H9 (cell line): ENCODE results near the gene CC2D2B. TPM values are rescaled to one million over a fixed set of nuclear protein-coding genes. Genes with fewer than 3 reads are reported as not detected.

ENCODE experiments used
- DNase-seq: peaks from one replicate; pipeline ENCODE4 v3.0.0-alpha.2; 2017
- H2AFZ ChIP-seq: one replicate; pipeline ENCODE4 v1.6.1; 2013; ENCODE audit warnings: mild to moderate bottlenecking, low read length, control low read depth, moderate library complexity
- H2AK5ac ChIP-seq: 2 replicates; pipeline ENCODE4 v1.6.1; 2013; ENCODE audit warnings: low read length, control low read depth, mixed read lengths; ENCODE audit not compliant: insufficient read length
- H2BK120ac ChIP-seq: one replicate; pipeline ENCODE4 v1.6.1; 2013; ENCODE audit warnings: low read depth, mild to moderate bottlenecking, low read length, control low read depth, inconsistent platforms; ENCODE audit not compliant: poor library complexity, severe bottlenecking
- H2BK12ac ChIP-seq: 2 replicates; pipeline ENCODE4 v1.6.1; 2013; ENCODE audit warnings: low read length, control low read depth, mixed read lengths, low read depth; ENCODE audit not compliant: insufficient read length
- H2BK15ac ChIP-seq: 2 replicates; pipeline ENCODE4 v1.6.1; 2013; ENCODE audit warnings: low read depth, low read length, control low read depth
- H2BK20ac ChIP-seq: one replicate; pipeline ENCODE4 v1.6.1; 2013; ENCODE audit warnings: low read depth, mild to moderate bottlenecking, low read length, control low read depth, inconsistent platforms; ENCODE audit not compliant: poor library complexity, severe bottlenecking
- H2BK5ac ChIP-seq: 2 replicates; pipeline ENCODE4 v1.6.1; 2013; ENCODE audit warnings: low read length, control low read depth, mixed read lengths; ENCODE audit not compliant: insufficient read length
- H3K14ac ChIP-seq: 2 replicates; pipeline ENCODE4 v1.6.1; 2013; ENCODE audit warnings: low read length, control low read depth; ENCODE audit not compliant: insufficient read depth
- H3K18ac ChIP-seq: 2 replicates; pipeline ENCODE4 v1.6.1; 2013; ENCODE audit warnings: low read depth, mild to moderate bottlenecking, mixed read lengths, low read length, control low read depth; ENCODE audit not compliant: insufficient read length
- H3K23ac ChIP-seq: 2 replicates; pipeline ENCODE4 v1.6.1; 2013; ENCODE audit warnings: low read length, control low read depth, mixed read lengths, low read depth; ENCODE audit not compliant: insufficient read length
- H3K23me2 ChIP-seq: 2 replicates; pipeline ENCODE4 v1.6.1; 2013; ENCODE audit warnings: low read depth, mild to moderate bottlenecking, mixed read lengths, low read length, control low read depth; ENCODE audit not compliant: insufficient read length, poor library complexity, severe bottlenecking
- H3K27ac ChIP-seq: 2 replicates; pipeline ENCODE4 v1.5.1; 2013; ENCODE audit warnings: low read length, control low read depth, mixed read lengths, low read depth; ENCODE audit not compliant: insufficient read length
- H3K27me3 ChIP-seq: 2 replicates; pipeline ENCODE4 v1.6.1; 2013; ENCODE audit warnings: low read length, control low read depth, inconsistent platforms; ENCODE audit not compliant: insufficient read depth
- H3K4ac ChIP-seq: 2 replicates; pipeline ENCODE4 v1.6.1; 2013; ENCODE audit warnings: low read depth, mild to moderate bottlenecking, control low read depth, inconsistent platforms, low read length, moderate library complexity
- H3K4me1 ChIP-seq: 2 replicates; pipeline ENCODE4 v1.6.1; 2013; ENCODE audit warnings: low read length, control low read depth, inconsistent platforms; ENCODE audit not compliant: insufficient read depth
- H3K4me2 ChIP-seq: 2 replicates; pipeline ENCODE4 v1.6.1; 2013; ENCODE audit warnings: low read length, control low read depth, mixed read lengths; ENCODE audit not compliant: insufficient read length, insufficient read depth
- H3K56ac ChIP-seq: 2 replicates; pipeline ENCODE4 v1.6.1; 2013; ENCODE audit warnings: low read depth, mild to moderate bottlenecking, mixed read lengths, low read length, control low read depth; ENCODE audit not compliant: insufficient read length
- H3K79me1 ChIP-seq: 2 replicates; pipeline ENCODE4 v1.6.1; 2013; ENCODE audit warnings: low read depth, mild to moderate bottlenecking, moderate library complexity, low read length, control low read depth, inconsistent platforms; ENCODE audit not compliant: insufficient read depth, poor library complexity, severe bottlenecking
- H3K79me2 ChIP-seq: 2 replicates; pipeline ENCODE4 v1.6.1; 2013; ENCODE audit warnings: low read length, control low read depth, inconsistent platforms; ENCODE audit not compliant: insufficient read depth
- H3K9ac ChIP-seq: 2 replicates; pipeline ENCODE4 v1.6.1; 2013; ENCODE audit warnings: low read length, control low read depth, mixed read lengths; ENCODE audit not compliant: insufficient read length; ENCODE audit errors: extremely low read depth
- H3K9me3 ChIP-seq: one replicate; pipeline ENCODE4 v1.6.1; 2013; ENCODE audit warnings: low read depth, low read length, inconsistent platforms; ENCODE audit not compliant: control insufficient read depth
- H3T11ph ChIP-seq: one replicate; pipeline ENCODE4 v1.6.1; 2013; ENCODE audit warnings: mild to moderate bottlenecking, low read length, control low read depth, inconsistent platforms
- H4K20me1 ChIP-seq: one replicate; pipeline ENCODE4 v1.6.1; 2013; ENCODE audit not compliant: control insufficient read depth, insufficient read length, insufficient read depth
- H4K5ac ChIP-seq: 2 replicates; pipeline ENCODE4 v1.6.1; 2013; ENCODE audit warnings: low read depth, mild to moderate bottlenecking, mixed read lengths, low read length, control low read depth; ENCODE audit not compliant: insufficient read length
- H4K8ac ChIP-seq: replicated peaks from 2 replicates; pipeline ENCODE4 v1.6.1; 2013; ENCODE audit warnings: low read length, control low read depth, mixed read lengths, low read depth; ENCODE audit not compliant: insufficient read length
- H4K91ac ChIP-seq: 2 replicates; pipeline ENCODE4 v1.6.1; 2013; ENCODE audit warnings: low read depth, mild to moderate bottlenecking, moderate library complexity, mixed read lengths, low read length, control low read depth; ENCODE audit not compliant: insufficient read length
- H3K27ac Mint-ChIP-seq, 3 experiments: 2 replicates in 2 of 3; 3 replicates in 1 of 3; pipeline ENCODE4 v1.8.0; 2020 to 2021; ENCODE audit warnings: mixed read lengths in 3 of 3, mild to moderate bottlenecking in 1 of 3, moderate library complexity in 1 of 3
- H3K27me3 Mint-ChIP-seq: 2 replicates; pipeline ENCODE4 v1.8.0; 2021; ENCODE audit warnings: low read depth, mild to moderate bottlenecking, moderate library complexity, mixed read lengths
- H3K36me3 Mint-ChIP-seq, 3 experiments: 2 replicates in 2 of 3; 3 replicates in 1 of 3; pipeline ENCODE4 v1.8.0; 2020 to 2021; ENCODE audit warnings: low read depth in 3 of 3, mixed read lengths in 3 of 3; ENCODE audit not compliant: insufficient read depth in 1 of 3
- H3K4me1 Mint-ChIP-seq, 2 experiments: 2 replicates each; pipeline ENCODE4 v1.8.0; 2020; ENCODE audit warnings: mixed read lengths in 2 of 2
- H3K4me3 Mint-ChIP-seq, 2 experiments: 2 replicates in 1 of 2; 3 replicates in 1 of 2; pipeline ENCODE4 v1.8.0; 2020 to 2021; ENCODE audit warnings: mild to moderate bottlenecking in 2 of 2, mixed read lengths in 2 of 2, moderate library complexity in 1 of 2
- H3K9me3 Mint-ChIP-seq, 2 experiments: 2 replicates in 1 of 2; 3 replicates in 1 of 2; pipeline ENCODE4 v1.8.0; 2020; ENCODE audit warnings: mild to moderate bottlenecking in 2 of 2, mixed read lengths in 2 of 2, moderate library complexity in 1 of 2
- CTCF ChIP-seq: fragments of 200-600 bp; sonication (generic); conservative IDR thresholded peaks from 3 replicates; pipeline ENCODE4 v1.8.0; 2021; ENCODE audit warnings: antibody characterized with exemption, mild to moderate bottlenecking
- whole genome bisulfite sequencing: extraction: QIAGEN DNeasy Blood & Tissue Kit; methylation state at CpG from one replicate; pipeline ENCODE4 v1.1.7; 2013; ENCODE audit warnings: missing lambda C conversion rate, low lambda C conversion rate, mixed read lengths; ENCODE audit not compliant: insufficient read length; ENCODE audit errors: extremely low coverage; 5-methylcytosine and 5-hydroxymethylcytosine counted together
- total RNA-seq: library from RNA; stranded (reverse); gene quantifications from 2 replicates; pipeline ENCODE4 v1.2.1, GENCODE V29; 2021

CC2D2B gene
- total RNA-seq, 1 experiment from 2014 or later = 0.72 TPM

- Histone ChIP-seq H4K20me1 (no peaks in the 10 kb centered on the region), H2BK5ac (no peak overlapping the region), H3K18ac (no peak overlapping the region), H3K23ac (no peak overlapping the region), H3K27me3 (no peaks in the 10 kb centered on the region), H2BK15ac (no peak overlapping the region), H3K4ac (no peak overlapping the region), H2AK5ac (no peak overlapping the region), H3K79me2 (no peaks in the 10 kb centered on the region), H2BK120ac (no peak overlapping the region), H3K14ac (no peak overlapping the region), H3K9ac (no peak overlapping the region), H2BK20ac (no peak overlapping the region), H4K8ac (no peak overlapping the region), H2BK12ac (no peak overlapping the region), H3K4me2 (no peak overlapping the region), H3K79me1 (no peaks in the 10 kb centered on the region), H3K23me2 (no peaks in the 10 kb centered on the region), H3K56ac (no peak overlapping the region), H3T11ph (no peak overlapping the region), H4K91ac (no peak overlapping the region), H4K5ac (no peak overlapping the region), H3K27ac (no peak overlapping the region), H3K4me1 (no peaks in the 10 kb centered on the region), H3K9me3 (no peaks in the 10 kb centered on the region), H2AFZ (no peak overlapping the region)
- H3K9me3 Mint-ChIP-seq = no peaks in the 10 kb centered on the region
- no peak for DNase-seq
- no CpG with 5 or more reads among the region's 2 CpGs for WGBS
- no peaks in the 10 kb centered on the region for H3K4me1 Mint-ChIP-seq
- no peak overlapping the region for H3K4me3 Mint-ChIP-seq
- no peaks in the 10 kb centered on the region for H3K27me3 Mint-ChIP-seq
- H3K36me3 Mint-ChIP-seq = peaks cover 0 to 10% (median 2%) of the 10 kb centered on the region in 3 experiments; a peak in 4 of 7 replicates
- H3K27ac Mint-ChIP-seq = no peak overlapping the region
- no peak for TF ChIP-seq CTCF
Observed at GRCh38 chr10:95889830-95890229, 17.9 kb upstream of the CC2D2B start.
